KOPT-K1 (cell line): ENCODE results near the gene USHBP1.

Experiments used
- H3K27ac ChIP-seq: fragments of 200-600 bp; sonication (generic); 2 replicates; pipeline ENCODE4 v1.5.1; 2016; ENCODE audit warnings: antibody characterized with exemption, mild to moderate bottlenecking, low read depth, low read length; ENCODE audit not compliant: poor library complexity, severe bottlenecking
- H3K36me3 ChIP-seq: fragments of 200-600 bp; sonication (generic); 2 replicates; pipeline ENCODE4 v1.5.1; 2017; ENCODE audit warnings: antibody characterized with exemption, mild to moderate bottlenecking, low read length, moderate library complexity; ENCODE audit not compliant: insufficient read depth
- H3K9me3 ChIP-seq: fragments of 200-600 bp; sonication (generic); 2 replicates; pipeline ENCODE4 v1.5.1; 2017; ENCODE audit warnings: antibody characterized with exemption, low read length, mild to moderate bottlenecking; ENCODE audit not compliant: insufficient read depth, poor library complexity, severe bottlenecking

The USHBP1 gene

DNA sequence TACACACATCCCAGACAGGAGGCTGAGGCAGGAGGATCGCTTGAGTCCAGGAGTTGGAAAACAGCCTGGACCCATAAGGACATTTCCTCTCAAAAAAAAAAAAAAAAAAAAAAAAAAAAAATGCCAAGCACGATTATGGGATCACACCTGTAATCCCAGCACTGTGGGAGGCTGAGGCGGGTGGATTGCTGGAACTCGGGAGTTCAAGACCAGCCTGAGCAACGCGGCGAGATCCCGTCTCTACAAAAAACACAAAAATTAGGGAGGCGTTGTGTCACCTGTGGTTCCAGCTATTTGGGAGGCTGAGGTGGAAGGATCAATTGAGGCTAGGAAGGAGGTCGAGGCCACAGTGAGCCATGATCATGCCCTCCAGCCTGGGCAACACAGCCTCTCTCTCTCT is 39.5 kb downstream of the USHBP1 start:
- Histone ChIP-seq H3K9me3 (no peaks in the 10 kb centered on the region), H3K27ac (no peak overlapping the region), H3K36me3 (peaks cover 5% of the 10 kb centered on the region; the same call in 1 of the 2 replicates)

DNA sequence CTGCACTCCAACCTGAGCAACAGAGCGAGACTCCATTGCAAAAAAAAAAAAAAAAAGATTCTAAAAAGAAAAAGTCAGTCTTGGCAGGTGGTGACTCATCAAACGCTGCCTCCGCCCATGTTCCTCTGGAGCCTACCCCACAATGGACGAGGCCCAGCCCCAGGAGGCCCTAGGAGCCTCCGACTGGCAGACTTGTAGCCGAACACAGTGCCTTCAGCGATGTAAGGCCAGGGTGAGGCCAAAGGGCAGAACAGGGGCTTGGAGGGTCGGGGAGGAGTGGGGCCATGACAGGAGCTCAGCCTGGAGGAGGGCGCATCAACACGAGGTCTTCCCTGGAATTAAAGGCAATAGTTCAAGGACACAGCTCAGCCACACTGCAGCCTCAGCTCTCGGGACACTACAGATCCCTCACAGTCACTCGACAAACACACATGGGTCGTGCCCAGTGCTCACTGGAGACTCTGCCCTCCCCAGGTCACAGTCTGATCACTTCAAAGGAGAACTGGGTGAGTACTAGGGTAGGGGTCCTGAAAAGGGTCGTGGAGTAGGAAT is 44.3 kb downstream of the USHBP1 start:
- Histone ChIP-seq H3K36me3 (peaks cover 26% of the 10 kb centered on the region; the same call in 1 of the 2 replicates), H3K9me3 (no peaks in the 10 kb centered on the region), H3K27ac (no peak overlapping the region)

DNA sequence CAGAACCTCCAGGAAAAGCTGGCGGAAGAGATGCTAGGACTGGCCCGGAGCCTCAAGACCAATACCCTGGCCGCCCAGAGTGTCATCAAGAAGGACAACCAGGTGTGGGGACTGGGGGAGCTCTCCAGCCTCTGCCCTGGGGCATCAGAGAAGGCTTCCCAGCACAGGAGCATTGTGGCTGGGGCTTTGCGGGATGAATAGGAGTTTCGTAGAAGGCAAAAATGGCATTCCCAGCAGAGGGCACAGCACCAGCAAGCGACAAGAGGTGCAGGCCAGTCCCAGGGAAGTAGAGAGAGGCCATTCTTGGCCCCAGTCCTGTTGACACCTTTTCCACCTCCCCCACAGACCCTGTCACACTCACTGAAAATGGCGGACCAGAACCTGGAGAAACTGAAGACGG is 45.3 kb downstream of the USHBP1 start:
- H3K27ac ChIP-seq: no peak overlapping the region

DNA sequence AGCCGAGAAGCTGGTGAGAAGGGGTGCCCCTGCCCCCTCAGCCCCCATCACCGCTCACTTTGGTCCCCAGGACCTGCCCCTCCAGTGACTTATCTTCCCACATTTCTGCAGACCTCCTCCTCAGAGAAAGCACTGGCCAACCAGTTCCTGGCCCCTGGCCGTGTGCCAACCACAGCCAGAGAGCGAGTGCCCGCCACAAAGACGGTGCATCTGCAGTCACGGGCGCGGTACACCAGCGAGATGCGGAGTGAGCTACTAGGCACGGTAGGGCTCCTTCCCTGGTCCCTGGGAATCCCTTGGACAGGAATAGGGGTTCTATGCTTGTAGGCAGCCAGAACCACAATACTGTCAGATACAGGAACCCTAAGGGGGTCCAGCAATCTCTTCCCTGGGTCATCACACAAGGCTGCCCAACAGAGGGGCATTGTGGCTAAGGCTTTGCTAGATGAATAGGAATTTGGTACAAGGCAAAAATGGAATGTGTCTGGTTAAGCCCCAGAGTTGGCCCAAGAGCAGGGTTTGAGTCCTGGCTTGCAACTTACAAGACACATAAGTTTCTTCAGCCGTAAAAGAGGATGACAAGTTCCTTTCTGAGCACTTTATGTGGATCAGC is 48.4 kb downstream of the USHBP1 start:
- H3K36me3 ChIP-seq: peaks cover 46% of the 10 kb centered on the region
- peak overlapping the region; percentile 84 for H3K27ac ChIP-seq
- H3K9me3 ChIP-seq: no peaks in the 10 kb centered on the region

More for the DNA sequence above, 45.3 kb downstream of the USHBP1 start:
- Histone ChIP-seq H3K36me3 (peaks cover 26% of the 10 kb centered on the region; the same call in 1 of the 2 replicates), H3K9me3 (no peaks in the 10 kb centered on the region)

DNA sequence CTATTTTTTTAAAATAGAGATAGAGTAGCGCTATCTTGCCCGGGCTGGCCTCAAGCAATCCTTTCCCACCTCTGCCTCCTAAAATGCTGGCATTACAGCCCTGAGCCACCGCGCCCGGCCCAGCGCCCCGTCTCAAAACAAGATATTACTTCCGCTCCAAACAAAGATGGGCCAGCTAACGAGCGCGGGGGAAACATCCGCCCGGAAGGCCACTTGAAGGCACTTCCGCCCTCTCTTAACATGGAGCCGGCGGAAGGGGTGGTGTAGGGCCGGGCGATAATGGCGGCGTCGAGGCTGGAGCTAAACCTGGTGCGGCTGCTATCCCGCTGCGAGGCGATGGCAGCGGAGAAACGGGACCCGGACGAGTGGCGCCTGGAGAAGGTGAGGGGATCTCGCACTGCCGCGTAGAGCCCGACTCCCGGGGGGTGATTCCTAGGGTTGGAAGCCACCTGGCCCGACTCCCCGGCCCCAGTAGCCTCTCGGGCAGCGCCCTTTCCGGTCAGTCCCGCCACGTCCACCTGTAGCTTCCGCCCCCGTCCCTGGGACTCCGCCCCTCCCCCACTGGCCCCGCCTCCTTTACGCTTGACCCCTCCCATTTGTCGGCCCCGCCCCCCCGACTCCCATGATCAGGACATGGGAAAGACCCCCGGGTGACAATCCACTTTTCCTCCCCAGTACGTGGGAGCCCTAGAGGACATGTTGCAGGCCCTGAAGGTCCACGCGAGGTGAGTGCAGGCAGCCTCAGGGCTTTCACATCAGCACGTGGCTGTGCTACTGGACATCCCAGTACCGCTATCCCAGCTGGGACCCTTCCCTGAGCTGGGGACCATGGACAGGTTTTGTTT is 49.2 kb downstream of the USHBP1 start, which contains the start of gene USE1:
USE1 (plus strand) TSS at position 231 of the 845 bp plus-strand sequence; CDS start at position 280, 49 bp downstream.
- Histone ChIP-seq H3K36me3 (peaks cover 55% of the 10 kb centered on the region), H3K27ac (peak within 1 kb of the TSS; percentile 84), H3K9me3 (no peaks in the 10 kb centered on the region)

DNA sequence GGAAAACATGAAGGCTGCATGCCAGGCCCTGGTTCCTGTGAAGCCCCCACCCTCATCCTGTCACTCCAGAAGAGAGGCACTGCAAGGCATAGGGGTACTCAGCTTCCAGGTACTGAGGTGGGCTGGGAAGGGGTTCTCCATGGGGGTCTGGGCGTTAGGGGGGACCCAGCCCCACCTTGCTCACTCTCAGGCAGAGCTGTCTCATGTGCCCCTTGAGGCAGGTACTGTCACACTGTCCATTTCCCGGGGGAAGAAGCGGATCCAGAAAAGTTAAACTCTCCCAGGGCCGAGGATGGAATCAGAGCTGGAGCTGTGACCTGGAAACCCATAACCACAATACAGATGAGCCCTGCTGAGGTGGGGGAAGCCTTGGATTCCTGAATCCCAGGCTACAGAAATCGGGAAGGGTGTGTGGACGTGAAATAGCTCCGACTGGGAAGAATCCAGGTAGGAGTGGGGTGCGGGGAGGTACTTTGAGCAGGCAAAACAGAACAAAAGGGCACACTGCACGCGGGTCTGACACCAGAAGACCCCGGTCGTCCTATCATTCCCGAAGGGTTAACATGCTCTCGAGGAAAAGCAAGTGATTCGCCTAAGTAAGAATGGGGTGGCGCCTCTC is 49.9 kb downstream of the USHBP1 start:
- H3K9me3 ChIP-seq: no peaks in the 10 kb centered on the region
- peaks cover 58% of the 10 kb centered on the region for H3K36me3 ChIP-seq
- peak overlapping the region; percentile 84 for H3K27ac ChIP-seq

DNA sequence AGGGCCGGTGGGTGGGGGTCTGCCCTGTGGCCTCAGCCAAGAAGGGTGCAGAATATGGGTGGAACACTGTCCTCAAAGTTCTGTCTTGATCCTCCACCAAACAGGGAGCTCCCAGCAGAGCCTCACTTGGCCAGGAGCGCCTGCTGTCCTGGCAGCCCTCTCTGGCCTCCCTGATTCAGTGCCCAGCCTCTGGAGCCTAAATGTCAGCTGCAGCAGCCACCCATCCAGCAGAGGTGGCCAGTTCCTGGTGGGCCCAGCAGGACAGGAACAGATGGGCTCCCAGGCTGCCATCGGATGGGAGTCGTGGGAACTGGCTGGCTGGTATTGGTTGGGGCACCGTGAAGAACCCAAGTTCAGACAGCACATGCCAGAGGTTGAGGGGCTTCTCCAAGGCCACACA is 51.2 kb downstream of the USHBP1 start:
- Histone ChIP-seq H3K36me3 (peaks cover 63% of the 10 kb centered on the region), H3K27ac (no peak overlapping the region), H3K9me3 (no peaks in the 10 kb centered on the region)

DNA sequence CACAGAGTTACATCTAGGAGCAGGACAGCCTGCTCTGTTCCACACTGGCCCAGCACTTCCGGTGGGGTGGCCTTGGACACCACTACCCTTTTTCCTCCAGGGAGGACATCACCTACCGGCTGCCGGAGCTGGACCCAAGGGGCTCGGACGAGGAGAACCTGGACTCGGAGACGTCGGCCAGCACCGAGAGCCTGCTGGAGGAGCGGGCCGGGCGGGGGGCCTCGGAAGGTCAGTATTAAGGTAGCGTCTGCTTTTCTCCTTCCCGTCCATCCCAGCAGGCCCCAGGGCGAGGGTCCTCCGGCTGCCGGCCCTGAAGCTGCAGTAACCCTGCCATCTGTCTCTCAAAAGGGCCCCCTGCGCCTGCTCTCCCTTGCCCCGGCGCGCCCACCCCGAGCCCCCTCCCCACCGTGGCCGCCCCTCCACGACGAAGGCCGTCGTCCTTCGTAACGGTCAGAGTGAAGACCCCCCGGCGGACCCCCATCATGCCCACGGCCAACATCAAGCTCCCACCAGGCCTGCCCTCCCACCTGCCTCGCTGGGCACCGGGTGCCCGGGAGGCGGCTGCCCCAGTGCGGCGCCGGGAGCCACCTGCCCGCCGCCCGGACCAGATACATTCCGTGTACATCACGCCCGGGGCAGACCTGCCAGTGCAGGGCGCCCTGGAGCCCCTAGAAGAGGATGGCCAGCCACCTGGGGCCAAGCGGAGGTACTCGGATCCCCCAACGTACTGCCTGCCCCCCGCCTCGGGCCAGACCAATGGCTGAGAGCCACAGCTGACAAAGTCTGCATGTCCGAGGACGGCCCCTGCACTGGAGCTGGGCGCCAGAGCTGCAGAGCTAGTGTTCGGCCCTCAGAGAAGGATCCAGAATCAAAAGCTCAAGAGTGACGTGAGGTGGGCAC is 52.7 kb downstream of the USHBP1 start:
- peaks cover 54% of the 10 kb centered on the region for H3K36me3 ChIP-seq
- no peaks in the 10 kb centered on the region for H3K9me3 ChIP-seq
- H3K27ac ChIP-seq: no peak overlapping the region

DNA sequence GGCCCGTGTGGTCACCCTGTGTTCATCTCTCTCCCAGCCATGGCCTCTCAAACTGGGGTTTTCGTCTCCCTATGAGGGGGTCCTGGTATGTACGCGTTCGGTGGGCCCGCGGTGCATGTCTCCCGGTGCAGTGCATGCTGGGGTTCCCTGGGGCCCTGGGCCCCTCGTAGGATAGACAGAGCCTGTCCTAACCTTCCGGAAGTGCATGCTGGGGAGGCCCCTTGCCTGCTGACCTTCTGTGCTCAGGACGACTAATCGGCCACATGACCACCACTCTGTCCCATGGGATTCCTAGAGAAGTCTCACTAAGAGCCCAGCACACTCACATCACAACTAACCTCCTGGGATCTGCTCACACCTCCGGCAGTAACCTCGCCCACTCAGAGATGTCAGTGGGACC is 54.2 kb downstream of the USHBP1 start:
- Histone ChIP-seq H3K9me3 (no peaks in the 10 kb centered on the region), H3K27ac (no peak overlapping the region), H3K36me3 (peaks cover 69% of the 10 kb centered on the region)

DNA sequence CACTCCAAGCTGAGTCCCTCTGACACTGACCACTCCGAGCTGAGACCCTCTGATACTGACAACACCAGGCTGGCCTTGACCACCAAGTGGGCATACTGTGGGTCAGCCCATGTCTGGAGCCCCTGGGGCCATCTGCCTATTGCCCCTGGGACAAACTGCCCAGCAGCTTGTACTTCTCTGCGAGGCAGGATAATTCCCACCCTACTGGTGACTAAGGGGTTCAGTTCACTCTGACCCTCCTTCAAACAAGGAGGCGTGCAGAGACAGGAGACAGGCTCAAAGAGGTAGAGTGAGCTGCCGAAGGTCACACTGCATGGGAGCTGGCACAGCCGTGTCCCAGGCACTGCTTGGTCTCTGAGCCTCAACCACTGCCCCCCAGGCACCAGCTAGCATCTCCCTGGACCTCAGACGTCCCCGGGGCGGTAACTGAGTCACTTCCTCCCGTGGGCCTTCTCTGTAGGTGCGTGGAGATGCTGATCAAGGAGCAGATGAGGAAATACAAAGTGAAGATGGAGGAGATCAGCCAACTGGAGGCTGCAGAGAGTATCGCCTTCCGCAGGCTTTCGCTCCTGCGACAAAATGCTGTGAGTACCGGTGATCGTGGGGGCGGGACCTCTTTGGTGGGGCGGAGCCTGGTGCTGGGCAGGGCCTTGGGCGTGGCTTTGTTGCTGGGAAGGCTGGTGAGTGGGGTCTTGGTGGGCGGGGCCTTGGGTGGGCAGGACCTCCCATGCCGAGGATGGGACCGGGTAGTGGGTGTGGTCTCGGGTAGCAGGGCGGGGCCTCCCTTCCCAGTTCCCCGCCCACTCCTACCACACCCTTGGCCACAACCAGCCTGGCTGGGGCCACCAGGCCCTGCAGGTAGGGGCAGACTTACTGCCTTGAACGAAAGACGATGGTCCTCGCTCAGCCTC is 55.2 kb downstream of the USHBP1 start:
- peaks cover 76% of the 10 kb centered on the region for H3K36me3 ChIP-seq
- no peak overlapping the region for H3K27ac ChIP-seq
- no peaks in the 10 kb centered on the region for H3K9me3 ChIP-seq

DNA sequence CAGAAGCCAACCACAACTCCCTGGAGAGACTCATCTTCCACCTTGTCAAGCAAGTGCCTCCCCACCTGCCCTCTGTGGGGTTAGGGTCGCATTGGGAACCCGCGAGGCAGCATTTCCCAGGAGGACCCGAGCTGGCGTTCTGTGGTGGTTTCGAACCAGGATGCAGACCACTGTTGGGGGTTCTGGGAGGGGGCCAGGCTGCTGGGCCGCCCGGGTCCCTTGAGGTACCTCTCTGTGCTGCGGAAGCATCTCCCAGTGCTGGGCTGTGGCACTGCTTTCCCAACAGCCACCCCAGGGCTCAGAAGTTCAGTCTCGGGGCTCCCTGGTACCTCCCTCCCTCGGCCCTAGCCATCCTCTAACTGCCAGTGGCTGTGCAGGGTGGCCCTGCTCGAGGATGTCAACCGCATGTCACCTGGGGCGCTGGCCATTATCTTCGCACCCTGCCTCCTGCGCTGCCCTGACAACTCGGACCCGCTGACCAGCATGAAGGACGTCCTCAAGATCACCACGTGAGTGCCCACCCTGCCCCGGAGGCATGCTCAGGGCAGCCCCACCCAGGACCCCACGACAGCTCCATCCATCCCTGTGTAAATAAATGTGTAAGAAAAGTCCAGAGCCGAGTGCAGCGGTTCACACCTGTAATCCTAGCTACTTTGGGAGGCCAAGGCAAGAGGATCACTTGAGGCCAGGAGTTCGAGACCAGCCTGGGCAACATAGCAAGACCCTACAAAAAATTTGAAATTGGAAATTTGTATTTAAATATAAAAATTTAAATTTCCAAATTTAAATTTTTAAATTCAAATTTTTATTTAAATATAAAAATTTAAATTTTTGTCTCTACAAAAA is 57.6 kb downstream of the USHBP1 start:
- H3K9me3 ChIP-seq: no peaks in the 10 kb centered on the region

DNA sequence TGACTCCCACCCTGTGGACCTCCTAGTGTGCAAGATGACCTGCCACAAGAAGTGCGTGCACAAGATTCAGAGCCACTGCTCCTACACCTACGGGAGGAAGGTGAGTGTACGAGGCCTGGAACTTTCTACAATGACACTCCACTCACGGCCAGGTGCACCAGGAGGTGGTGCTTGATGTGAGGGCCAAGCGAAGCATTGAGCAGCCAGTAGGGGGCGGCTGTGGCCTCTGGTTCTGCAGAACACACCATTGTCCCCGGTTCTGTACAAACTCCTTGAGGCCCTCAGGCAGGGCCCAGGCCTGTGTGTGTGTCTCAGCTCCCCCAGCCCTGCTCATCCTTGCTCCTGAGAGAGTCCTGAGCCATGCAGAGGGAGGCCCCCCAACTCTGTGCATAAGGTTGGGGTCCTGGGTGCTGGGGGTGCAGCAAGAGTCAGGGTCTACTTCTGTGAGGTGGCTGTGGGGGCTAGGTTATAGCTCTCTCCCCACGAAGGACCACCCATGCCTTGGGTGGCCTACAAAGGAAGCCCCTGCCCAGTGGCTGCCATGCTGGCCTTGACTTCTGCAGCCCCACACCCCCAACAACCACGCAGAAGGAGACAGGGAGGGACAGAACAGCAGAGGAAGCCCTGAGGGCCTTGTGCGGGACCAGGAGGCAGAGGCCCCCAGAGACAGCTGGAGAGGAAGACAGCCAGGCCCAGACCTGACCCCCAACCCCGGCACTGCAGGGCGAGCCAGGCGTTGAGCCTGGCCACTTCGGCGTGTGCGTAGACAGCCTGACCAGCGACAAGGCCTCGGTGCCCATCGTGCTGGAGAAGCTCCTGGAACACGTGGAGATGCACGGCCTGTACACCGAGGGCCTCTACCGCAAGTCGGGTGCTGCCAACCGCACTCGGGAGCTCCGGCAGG is 59.1 kb downstream of the USHBP1 start:
- Histone ChIP-seq H3K9me3 (no peaks in the 10 kb centered on the region), H3K27ac (no peak overlapping the region), H3K36me3 (peaks cover 88% of the 10 kb centered on the region)

More for the DNA sequence above, 57.6 kb downstream of the USHBP1 start:
- H3K27ac ChIP-seq: no peak overlapping the region
- H3K36me3 ChIP-seq: peaks cover 88% of the 10 kb centered on the region
